OCI-LY3 (cell line): ENCODE results near the gene TMEM191C.

ENCODE experiments used
- H2AFZ ChIP-seq: fragments of 200-600, 300-600 bp; shearing (Covaris generic); 2 replicates; pipeline ENCODE4 v1.6.0; 2014; ENCODE audit warnings: antibody characterized with exemption, low read depth, low read length
- H3K27ac ChIP-seq: fragments of 200-600, 300-600 bp; sonication (generic); 2 replicates; pipeline ENCODE4 v1.5.1; 2014; ENCODE audit warnings: mild to moderate bottlenecking, low read length, moderate library complexity, mixed read lengths
- H3K27me3 ChIP-seq: fragments of 200-600, 300-600 bp; sonication (generic); 2 replicates; pipeline ENCODE4 v1.6.1; 2014; ENCODE audit warnings: low read depth, low read length, mixed read lengths
- H3K36me3 ChIP-seq: fragments of 200-600, 300-600 bp; sonication (generic); replicated peaks from 2 replicates; pipeline ENCODE3; 2014; ENCODE audit warnings: low read depth, low read length, mixed read lengths
- H3K4me1 ChIP-seq: fragments of 300-600, 200-600 bp; sonication (generic); 2 replicates; pipeline ENCODE4 v1.6.1; 2014; ENCODE audit warnings: low read length, mixed read lengths
- H3K4me2 ChIP-seq: fragments of 200-600, 300-600 bp; sonication (generic); 2 replicates; pipeline ENCODE4 v1.6.1; 2014; ENCODE audit warnings: low read length, mixed read lengths
- H3K4me3 ChIP-seq: fragments of 300-600, 200-600 bp; sonication (generic); 2 replicates; pipeline ENCODE4 v1.5.1; 2014; ENCODE audit warnings: antibody characterized with exemption, mild to moderate bottlenecking, low read length, moderate library complexity
- H3K79me2 ChIP-seq: fragments of 300-600, 200-600 bp; shearing (Covaris generic); 2 replicates; pipeline ENCODE4 v1.6.1; 2014; ENCODE audit warnings: mild to moderate bottlenecking, low read length, mixed read lengths
- H3K9ac ChIP-seq: fragments of 300-600, 200-600 bp; shearing (Covaris generic); 2 replicates; pipeline ENCODE4 v1.6.0; 2014; ENCODE audit warnings: mild to moderate bottlenecking, low read length, moderate library complexity
- H3K9me3 ChIP-seq: fragments of 200-600, 300-600 bp; shearing (Covaris generic); 2 replicates; pipeline ENCODE4 v1.6.1; 2014; ENCODE audit warnings: low read length, mixed read lengths; ENCODE audit not compliant: insufficient read depth
- H4K20me1 ChIP-seq: fragments of 200-600, 300-600 bp; sonication (generic); 2 replicates; pipeline ENCODE4 v1.6.1; 2016; ENCODE audit warnings: low read length, mixed read lengths; ENCODE audit not compliant: insufficient read depth
- EZH2phosphoT487 ChIP-seq: fragments of 200-600 bp; shearing (Covaris generic); IDR thresholded peaks from 2 replicates; pipeline ENCODE4 v1.6.1; 2018; ENCODE audit warnings: antibody characterized with exemption, mixed run types, low read depth
- TF ChIP-seq, protein P1 (sequence below): fragments of 200-600, 300-600 bp; sonication (generic); IDR thresholded peaks from 2 replicates; pipeline ENCODE4 v1.5.1; 2014; ENCODE audit warnings: antibody characterized with exemption, low read length, low read depth

Gene TMEM191C

DNA sequence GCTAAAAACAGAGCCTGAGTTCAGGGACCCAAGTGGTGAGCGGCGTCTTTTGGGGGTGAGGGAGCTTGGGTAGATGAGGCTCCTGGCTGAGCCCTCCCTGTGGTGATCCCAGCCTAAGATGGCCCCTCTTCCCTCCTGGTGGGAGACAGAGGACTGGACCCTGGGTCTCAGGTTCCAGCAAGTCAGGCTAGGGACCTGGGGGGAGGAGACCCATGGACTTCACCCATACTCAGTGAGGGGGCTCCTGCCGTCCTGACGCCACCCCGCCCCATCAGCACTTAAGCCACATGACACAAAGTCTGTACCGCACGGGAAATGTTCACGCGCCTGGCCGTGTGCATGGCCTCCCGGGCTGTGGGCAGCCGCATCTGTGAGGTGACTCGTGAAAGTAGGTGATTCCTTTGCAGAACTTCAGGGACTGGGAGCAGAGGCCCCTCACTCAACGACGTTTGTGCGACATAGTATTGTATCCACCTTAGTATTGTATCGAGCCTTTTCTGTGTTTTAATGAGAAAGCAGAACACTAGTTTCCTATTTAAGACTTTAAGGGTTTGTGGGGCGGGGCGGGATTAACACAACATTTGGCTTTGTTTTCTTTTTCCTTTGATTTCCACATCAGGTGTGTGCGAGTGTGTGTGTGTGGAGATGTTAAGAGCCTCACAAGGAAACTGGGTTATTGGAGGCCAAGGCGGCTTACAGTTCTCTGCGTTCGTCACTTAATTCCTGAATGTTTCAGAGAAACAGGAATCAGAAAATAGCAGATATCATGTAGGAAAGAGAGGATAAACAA lies 18.4 kb upstream of the TMEM191C start:
- no peak overlapping the region for H3K4me3 ChIP-seq
- H4K20me1 ChIP-seq, result peaks cover 5% of the 10 kb centered on the region
- H2AFZ ChIP-seq, result no peak overlapping the region
- no peak overlapping the region for H3K4me2 ChIP-seq
- H3K27ac ChIP-seq, result no peak overlapping the region
- H3K4me1 ChIP-seq, result no peaks in the 10 kb centered on the region
- H3K79me2 ChIP-seq, result no peaks in the 10 kb centered on the region
- no peak overlapping the region for H3K9ac ChIP-seq
- H3K9me3 ChIP-seq, result no peaks in the 10 kb centered on the region
- no peaks in the 10 kb centered on the region for H3K27me3 ChIP-seq
- TF ChIP-seq, protein P1, sequence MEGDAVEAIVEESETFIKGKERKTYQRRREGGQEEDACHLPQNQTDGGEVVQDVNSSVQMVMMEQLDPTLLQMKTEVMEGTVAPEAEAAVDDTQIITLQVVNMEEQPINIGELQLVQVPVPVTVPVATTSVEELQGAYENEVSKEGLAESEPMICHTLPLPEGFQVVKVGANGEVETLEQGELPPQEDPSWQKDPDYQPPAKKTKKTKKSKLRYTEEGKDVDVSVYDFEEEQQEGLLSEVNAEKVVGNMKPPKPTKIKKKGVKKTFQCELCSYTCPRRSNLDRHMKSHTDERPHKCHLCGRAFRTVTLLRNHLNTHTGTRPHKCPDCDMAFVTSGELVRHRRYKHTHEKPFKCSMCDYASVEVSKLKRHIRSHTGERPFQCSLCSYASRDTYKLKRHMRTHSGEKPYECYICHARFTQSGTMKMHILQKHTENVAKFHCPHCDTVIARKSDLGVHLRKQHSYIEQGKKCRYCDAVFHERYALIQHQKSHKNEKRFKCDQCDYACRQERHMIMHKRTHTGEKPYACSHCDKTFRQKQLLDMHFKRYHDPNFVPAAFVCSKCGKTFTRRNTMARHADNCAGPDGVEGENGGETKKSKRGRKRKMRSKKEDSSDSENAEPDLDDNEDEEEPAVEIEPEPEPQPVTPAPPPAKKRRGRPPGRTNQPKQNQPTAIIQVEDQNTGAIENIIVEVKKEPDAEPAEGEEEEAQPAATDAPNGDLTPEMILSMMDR, result no peak
- no peak for TF ChIP-seq EZH2phosphoT487
- H3K36me3 ChIP-seq, result peaks cover 15% of the 10 kb centered on the region

DNA sequence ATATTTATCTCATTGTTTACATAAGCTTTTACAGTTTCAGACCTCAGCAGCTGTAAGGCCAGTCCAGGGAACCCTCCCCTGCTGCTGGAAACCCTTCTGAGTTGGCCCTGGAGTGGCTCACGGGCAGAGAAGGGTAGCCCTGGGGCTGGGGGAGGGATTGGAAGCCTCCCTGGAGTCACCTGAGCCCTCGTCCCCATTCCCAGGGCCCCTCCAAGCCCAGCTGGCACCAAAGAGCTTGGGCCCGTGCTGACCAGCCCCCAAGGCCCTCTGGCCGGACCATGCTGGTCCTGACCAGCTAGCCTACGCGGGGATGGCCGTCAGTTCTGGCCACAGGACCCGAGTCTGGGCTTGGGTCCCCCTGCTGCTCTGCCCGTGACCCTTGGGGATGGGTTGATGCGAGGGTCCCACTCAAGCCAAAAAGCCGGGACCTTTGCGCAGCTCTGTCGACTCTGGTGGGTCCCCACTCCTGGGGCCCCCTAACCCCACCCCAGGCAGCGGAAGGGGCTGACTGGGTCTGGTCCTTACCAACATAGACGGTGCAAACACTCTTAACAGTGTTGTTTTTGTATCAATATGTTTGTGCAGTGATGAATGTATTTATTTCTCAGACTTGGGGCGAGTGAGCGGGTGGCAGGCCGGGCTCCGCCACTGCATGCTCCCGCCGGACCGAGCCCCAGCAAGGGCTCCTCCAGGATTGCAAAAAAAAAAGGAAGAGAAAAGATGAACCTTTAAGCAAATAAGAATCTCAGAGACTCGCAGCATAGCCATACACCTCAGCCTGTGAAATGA lies 17.5 kb upstream of the TMEM191C start:
- Histone ChIP-seq H3K27me3 (no peaks in the 10 kb centered on the region), H3K9ac (no peak overlapping the region), H4K20me1 (peaks cover 5% of the 10 kb centered on the region), H3K36me3 (peaks cover 15% of the 10 kb centered on the region), H3K4me2 (no peak overlapping the region), H3K27ac (no peak overlapping the region), H3K4me3 (no peak overlapping the region), H3K9me3 (no peaks in the 10 kb centered on the region), H2AFZ (no peak overlapping the region), H3K79me2 (no peaks in the 10 kb centered on the region), H3K4me1 (no peaks in the 10 kb centered on the region)
- TF ChIP-seq, protein P1, result no peak
- TF ChIP-seq EZH2phosphoT487, result no peak

DNA sequence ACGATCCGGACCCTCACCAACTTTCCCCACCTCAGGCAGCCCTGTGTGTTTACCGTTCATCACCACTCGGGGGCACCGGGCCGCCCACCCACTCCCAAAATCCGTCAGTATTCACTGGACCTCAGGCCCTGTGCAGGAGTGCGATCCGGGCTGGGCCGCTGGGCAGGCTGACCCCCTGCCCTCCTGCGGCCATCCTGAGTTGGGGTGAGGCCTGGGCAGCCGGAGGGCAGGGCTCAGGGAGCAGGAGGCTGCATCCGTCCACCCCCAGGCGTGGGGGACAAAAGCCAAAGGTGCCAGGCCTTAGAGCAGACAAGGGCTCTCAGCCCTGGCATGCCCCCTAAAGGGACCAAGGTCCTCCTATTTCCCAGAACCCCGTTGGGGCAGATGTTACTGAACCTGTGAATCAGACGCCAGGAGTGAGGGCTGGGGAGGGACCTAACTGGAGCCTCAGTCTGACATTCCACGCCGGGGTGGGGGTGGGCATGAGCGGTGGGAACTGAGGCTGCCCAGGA lies 16.8 kb upstream of the TMEM191C start:
- H3K27ac ChIP-seq, result no peak overlapping the region
- no peaks in the 10 kb centered on the region for H3K27me3 ChIP-seq
- no peak overlapping the region for H3K4me3 ChIP-seq
- no peak overlapping the region for H2AFZ ChIP-seq
- no peaks in the 10 kb centered on the region for H3K4me1 ChIP-seq
- peaks cover 5% of the 10 kb centered on the region; the same call in 1 of the 2 replicates for H4K20me1 ChIP-seq
- no peak overlapping the region for H3K9ac ChIP-seq
- TF ChIP-seq, protein P1, result no peak; the same call in 1 of the 2 replicates
- TF ChIP-seq EZH2phosphoT487, result no peak
- H3K79me2 ChIP-seq, result no peaks in the 10 kb centered on the region
- H3K4me2 ChIP-seq, result no peak overlapping the region
- peaks cover 9% of the 10 kb centered on the region for H3K36me3 ChIP-seq
- no peaks in the 10 kb centered on the region for H3K9me3 ChIP-seq

DNA sequence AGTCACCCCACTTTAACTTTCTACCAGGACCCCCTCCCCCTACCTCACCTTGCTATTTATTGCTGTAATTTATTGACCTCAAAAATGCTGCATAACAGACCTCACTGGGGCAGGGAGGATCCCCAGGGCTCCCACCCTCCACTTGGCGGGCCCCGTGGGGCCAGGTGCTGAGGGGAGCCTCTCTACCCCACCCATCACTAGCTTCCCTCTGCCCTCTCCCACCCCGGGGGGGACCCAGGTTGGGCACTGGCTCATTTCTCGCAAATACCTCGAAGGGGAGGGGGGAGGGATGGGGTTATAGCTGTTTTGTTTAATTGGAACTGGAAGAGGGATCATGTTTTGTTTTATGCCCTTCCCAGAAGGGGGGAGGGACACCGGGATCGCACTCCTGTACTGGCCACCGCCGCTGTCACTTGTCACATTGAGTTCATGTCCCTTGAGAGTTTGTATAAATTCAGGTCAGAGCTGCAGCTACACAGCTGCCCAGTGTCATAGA lies 16.3 kb upstream of the TMEM191C start:
- Histone ChIP-seq H3K4me2 (no peak overlapping the region), H3K36me3 (peaks cover 6% of the 10 kb centered on the region), H3K27me3 (no peaks in the 10 kb centered on the region), H3K4me3 (no peak overlapping the region), H3K9me3 (no peaks in the 10 kb centered on the region), H4K20me1 (peaks cover 5% of the 10 kb centered on the region; the same call in 1 of the 2 replicates), H3K27ac (no peak overlapping the region), H3K9ac (no peak overlapping the region), H3K4me1 (no peaks in the 10 kb centered on the region), H2AFZ (no peak overlapping the region), H3K79me2 (no peaks in the 10 kb centered on the region)
- TF ChIP-seq, protein P1, result no peak
- TF ChIP-seq EZH2phosphoT487, result no peak
